HL-60 (cell line): ENCODE data around the gene PCSK2.

ENCODE experiments used
- TF ChIP-seq, protein P1 (sequence below): IDR thresholded peaks from 2 replicates; pipeline ENCODE4 v1.6.1; 2012; ENCODE audit warnings: low read depth; ENCODE audit not compliant: insufficient replicate concordance
- TF ChIP-seq, protein P2 (sequence below): IDR thresholded peaks from one replicate; pipeline ENCODE4 v1.5.1; 2011; ENCODE audit warnings: low read length, control low read depth, inconsistent platforms; ENCODE audit not compliant: insufficient read depth

DNA sequence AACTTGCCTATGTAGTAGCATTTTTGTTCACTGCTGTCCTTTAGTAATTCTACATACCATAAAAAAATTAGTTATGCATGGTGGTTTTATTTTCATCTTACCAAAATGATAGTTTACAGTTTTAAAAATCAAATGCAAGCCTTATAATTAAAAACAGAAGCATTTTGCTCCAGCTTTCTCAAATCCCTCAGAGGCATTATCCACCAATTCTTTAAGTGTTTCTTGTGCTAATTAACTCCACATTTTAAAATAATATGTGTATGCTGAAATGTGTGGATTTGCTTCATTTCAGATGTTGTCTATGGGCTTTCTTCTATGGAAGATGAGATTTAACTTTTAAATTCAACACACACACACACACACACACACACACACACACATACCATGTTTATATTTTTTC is 49.3 kb downstream of the PCSK2 start:
- TF ChIP-seq, protein P1, sequence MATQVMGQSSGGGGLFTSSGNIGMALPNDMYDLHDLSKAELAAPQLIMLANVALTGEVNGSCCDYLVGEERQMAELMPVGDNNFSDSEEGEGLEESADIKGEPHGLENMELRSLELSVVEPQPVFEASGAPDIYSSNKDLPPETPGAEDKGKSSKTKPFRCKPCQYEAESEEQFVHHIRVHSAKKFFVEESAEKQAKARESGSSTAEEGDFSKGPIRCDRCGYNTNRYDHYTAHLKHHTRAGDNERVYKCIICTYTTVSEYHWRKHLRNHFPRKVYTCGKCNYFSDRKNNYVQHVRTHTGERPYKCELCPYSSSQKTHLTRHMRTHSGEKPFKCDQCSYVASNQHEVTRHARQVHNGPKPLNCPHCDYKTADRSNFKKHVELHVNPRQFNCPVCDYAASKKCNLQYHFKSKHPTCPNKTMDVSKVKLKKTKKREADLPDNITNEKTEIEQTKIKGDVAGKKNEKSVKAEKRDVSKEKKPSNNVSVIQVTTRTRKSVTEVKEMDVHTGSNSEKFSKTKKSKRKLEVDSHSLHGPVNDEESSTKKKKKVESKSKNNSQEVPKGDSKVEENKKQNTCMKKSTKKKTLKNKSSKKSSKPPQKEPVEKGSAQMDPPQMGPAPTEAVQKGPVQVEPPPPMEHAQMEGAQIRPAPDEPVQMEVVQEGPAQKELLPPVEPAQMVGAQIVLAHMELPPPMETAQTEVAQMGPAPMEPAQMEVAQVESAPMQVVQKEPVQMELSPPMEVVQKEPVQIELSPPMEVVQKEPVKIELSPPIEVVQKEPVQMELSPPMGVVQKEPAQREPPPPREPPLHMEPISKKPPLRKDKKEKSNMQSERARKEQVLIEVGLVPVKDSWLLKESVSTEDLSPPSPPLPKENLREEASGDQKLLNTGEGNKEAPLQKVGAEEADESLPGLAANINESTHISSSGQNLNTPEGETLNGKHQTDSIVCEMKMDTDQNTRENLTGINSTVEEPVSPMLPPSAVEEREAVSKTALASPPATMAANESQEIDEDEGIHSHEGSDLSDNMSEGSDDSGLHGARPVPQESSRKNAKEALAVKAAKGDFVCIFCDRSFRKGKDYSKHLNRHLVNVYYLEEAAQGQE = no peak
- TF ChIP-seq, protein P2, sequence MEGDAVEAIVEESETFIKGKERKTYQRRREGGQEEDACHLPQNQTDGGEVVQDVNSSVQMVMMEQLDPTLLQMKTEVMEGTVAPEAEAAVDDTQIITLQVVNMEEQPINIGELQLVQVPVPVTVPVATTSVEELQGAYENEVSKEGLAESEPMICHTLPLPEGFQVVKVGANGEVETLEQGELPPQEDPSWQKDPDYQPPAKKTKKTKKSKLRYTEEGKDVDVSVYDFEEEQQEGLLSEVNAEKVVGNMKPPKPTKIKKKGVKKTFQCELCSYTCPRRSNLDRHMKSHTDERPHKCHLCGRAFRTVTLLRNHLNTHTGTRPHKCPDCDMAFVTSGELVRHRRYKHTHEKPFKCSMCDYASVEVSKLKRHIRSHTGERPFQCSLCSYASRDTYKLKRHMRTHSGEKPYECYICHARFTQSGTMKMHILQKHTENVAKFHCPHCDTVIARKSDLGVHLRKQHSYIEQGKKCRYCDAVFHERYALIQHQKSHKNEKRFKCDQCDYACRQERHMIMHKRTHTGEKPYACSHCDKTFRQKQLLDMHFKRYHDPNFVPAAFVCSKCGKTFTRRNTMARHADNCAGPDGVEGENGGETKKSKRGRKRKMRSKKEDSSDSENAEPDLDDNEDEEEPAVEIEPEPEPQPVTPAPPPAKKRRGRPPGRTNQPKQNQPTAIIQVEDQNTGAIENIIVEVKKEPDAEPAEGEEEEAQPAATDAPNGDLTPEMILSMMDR = no peak
